Measurements from ENCODE around the gene ADORA2B.

DNA sequence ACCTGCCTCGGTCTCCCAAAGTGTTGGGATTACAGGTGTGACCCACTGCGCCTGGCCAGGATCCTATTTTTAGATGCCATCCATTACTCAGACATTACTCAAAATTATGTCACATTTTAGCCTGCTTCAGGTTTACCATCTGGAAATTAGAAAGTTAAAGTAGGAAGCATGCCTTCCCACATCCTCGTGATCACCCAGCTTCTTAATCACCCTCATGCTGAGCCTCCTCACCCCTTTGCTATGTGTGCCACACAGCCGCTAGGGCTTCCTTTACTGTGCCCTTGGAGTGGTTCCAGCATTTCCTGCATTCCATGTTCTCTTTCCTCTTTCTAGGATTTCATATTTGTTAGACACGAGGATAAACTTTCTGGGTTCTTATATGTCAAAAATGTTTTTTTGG is 9.3 kb downstream of the ADORA2B start:
- no peak for TF ChIP-seq CTCF (conservative IDR thresholded peaks at IDR 0.05; ENCODE audit: low read depth in 2 of 2)
- TF ChIP-seq EZH2 (IDR thresholded peaks at IDR 0.05; ENCODE audit: low read depth, unreplicated experiment) = no peak
- no peak for TF ChIP-seq POLR2AphosphoS5 (IDR thresholded peaks at IDR 0.05; ENCODE audit: low read depth)
- no peak for TF ChIP-seq EZH2phosphoT487 (IDR thresholded peaks at IDR 0.05; ENCODE audit: unreplicated experiment)
- TF ChIP-seq, protein P1, sequence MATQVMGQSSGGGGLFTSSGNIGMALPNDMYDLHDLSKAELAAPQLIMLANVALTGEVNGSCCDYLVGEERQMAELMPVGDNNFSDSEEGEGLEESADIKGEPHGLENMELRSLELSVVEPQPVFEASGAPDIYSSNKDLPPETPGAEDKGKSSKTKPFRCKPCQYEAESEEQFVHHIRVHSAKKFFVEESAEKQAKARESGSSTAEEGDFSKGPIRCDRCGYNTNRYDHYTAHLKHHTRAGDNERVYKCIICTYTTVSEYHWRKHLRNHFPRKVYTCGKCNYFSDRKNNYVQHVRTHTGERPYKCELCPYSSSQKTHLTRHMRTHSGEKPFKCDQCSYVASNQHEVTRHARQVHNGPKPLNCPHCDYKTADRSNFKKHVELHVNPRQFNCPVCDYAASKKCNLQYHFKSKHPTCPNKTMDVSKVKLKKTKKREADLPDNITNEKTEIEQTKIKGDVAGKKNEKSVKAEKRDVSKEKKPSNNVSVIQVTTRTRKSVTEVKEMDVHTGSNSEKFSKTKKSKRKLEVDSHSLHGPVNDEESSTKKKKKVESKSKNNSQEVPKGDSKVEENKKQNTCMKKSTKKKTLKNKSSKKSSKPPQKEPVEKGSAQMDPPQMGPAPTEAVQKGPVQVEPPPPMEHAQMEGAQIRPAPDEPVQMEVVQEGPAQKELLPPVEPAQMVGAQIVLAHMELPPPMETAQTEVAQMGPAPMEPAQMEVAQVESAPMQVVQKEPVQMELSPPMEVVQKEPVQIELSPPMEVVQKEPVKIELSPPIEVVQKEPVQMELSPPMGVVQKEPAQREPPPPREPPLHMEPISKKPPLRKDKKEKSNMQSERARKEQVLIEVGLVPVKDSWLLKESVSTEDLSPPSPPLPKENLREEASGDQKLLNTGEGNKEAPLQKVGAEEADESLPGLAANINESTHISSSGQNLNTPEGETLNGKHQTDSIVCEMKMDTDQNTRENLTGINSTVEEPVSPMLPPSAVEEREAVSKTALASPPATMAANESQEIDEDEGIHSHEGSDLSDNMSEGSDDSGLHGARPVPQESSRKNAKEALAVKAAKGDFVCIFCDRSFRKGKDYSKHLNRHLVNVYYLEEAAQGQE (IDR thresholded peaks at IDR 0.05; ENCODE audit: unreplicated experiment) = no peak
- no peak for TF ChIP-seq NANOG (IDR thresholded peaks at IDR 0.05; ENCODE audit: borderline replicate concordance)
- TF ChIP-seq ZNF331 (CRISPR knock-in tag; IDR thresholded peaks at IDR 0.05; ENCODE audit: low read depth) = no peak
- no peak for TF ChIP-seq JUNB (IDR thresholded peaks at IDR 0.05; ENCODE audit: unreplicated experiment)
- TF ChIP-seq CREB1 (CRISPR knock-in tag; IDR thresholded peaks at IDR 0.05; ENCODE audit: low read depth) = no peak
- no peak for TF ChIP-seq STAT1 (IDR thresholded peaks at IDR 0.05; ENCODE audit: unreplicated experiment)
- TF ChIP-seq, protein P2, sequence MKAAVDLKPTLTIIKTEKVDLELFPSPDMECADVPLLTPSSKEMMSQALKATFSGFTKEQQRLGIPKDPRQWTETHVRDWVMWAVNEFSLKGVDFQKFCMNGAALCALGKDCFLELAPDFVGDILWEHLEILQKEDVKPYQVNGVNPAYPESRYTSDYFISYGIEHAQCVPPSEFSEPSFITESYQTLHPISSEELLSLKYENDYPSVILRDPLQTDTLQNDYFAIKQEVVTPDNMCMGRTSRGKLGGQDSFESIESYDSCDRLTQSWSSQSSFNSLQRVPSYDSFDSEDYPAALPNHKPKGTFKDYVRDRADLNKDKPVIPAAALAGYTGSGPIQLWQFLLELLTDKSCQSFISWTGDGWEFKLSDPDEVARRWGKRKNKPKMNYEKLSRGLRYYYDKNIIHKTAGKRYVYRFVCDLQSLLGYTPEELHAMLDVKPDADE (IDR thresholded peaks at IDR 0.05) = no peak
